CD4-positive, alpha-beta memory T cell (primary cell): Measurements from ENCODE around the gene KCND3. TPM values are rescaled to one million over a fixed set of nuclear protein-coding genes. Genes with fewer than 3 reads are reported as not detected.

Experiments used
- CTCF ChIA-PET: fragments of 350-600 bp; sonication (Branson Sonifier 250); formaldehyde crosslinking; loops from one replicate; lab custom pipeline; 2021; ENCODE audit warnings: inconsistent platforms; ENCODE audit not compliant: partially characterized antibody; lab: Charles Lee
- POLR2A ChIA-PET: fragments of 350-600 bp; sonication (Branson Sonifier 250); formaldehyde crosslinking; loops from one replicate; lab custom pipeline; 2021; ENCODE audit not compliant: partially characterized antibody; lab: Charles Lee
- DNase-seq, 5 donors: peaks; one replicate each; pipeline versions ENCODE4 v3.0.0 to v3.0.0-alpha.2; 2020 to 2022; ENCODE audit warnings: mixed read lengths in 1 of 5
- H3K27ac ChIP-seq: one replicate; pipeline ENCODE4 v1.7.0; 2013; ENCODE audit warnings: low read depth, low read length
- H3K27me3 ChIP-seq: 2 replicates; pipeline ENCODE4 v1.7.0; 2013; ENCODE audit warnings: mild to moderate bottlenecking, low read length, moderate library complexity; ENCODE audit not compliant: insufficient read depth
- H3K36me3 ChIP-seq: 2 replicates; pipeline ENCODE4 v1.7.0; 2013; ENCODE audit warnings: mild to moderate bottlenecking, low read length, moderate library complexity; ENCODE audit not compliant: insufficient read depth
- H3K4me1 ChIP-seq: 2 replicates; pipeline ENCODE4 v1.7.0; 2013; ENCODE audit warnings: mild to moderate bottlenecking, low read length, moderate library complexity; ENCODE audit not compliant: insufficient read depth
- H3K4me3 ChIP-seq, 2 donors: one replicate each; pipeline ENCODE4 v1.7.0; 2013; ENCODE audit warnings: low read length in 2 of 2, mild to moderate bottlenecking in 1 of 2
- H3K9me3 ChIP-seq, 2 donors: one replicate each; pipeline ENCODE4 v1.7.0; 2013; ENCODE audit warnings: low read length in 2 of 2, control low read depth in 1 of 2; ENCODE audit not compliant: control insufficient read depth in 1 of 2
- H3K27ac Mint-ChIP-seq, 7 donors: one replicate each; pipeline ENCODE4 v1.8.0; 2020 to 2021; ENCODE audit warnings: mixed read lengths in 7 of 7, mild to moderate bottlenecking in 6 of 7, inconsistent platforms in 3 of 7, moderate library complexity in 3 of 7
- H3K27me3 Mint-ChIP-seq, 2 donors: one replicate each; pipeline ENCODE4 v1.8.0; 2020 to 2021; ENCODE audit warnings: mixed read lengths in 2 of 2
- H3K36me3 Mint-ChIP-seq, 2 donors: one replicate each; pipeline ENCODE4 v1.8.0; 2020 to 2021; ENCODE audit warnings: mixed read lengths in 2 of 2, inconsistent platforms in 1 of 2, mild to moderate bottlenecking in 1 of 2
- H3K4me1 Mint-ChIP-seq, 4 donors: one replicate each; pipeline ENCODE4 v1.8.0; 2020 to 2021; ENCODE audit warnings: mixed read lengths in 4 of 4, mild to moderate bottlenecking in 1 of 4
- H3K4me3 Mint-ChIP-seq, 8 donors: one replicate each; pipeline ENCODE4 v1.8.0; 2020 to 2021; ENCODE audit warnings: mixed read lengths in 8 of 8, mild to moderate bottlenecking in 7 of 8, moderate library complexity in 6 of 8, inconsistent platforms in 3 of 8
- H3K9me3 Mint-ChIP-seq, 8 donors: one replicate each; pipeline ENCODE4 v1.8.0; 2020 to 2021; ENCODE audit warnings: mixed read lengths in 8 of 8, mild to moderate bottlenecking in 5 of 8, inconsistent platforms in 3 of 8, moderate library complexity in 1 of 8
- intact Hi-C: fragments of 100-400 bp; cut with micrococcal nuclease; formaldehyde crosslinking; loops from one replicate; pipeline ENCODE4 v1.15.1; 2023
- polyA plus RNA-seq, 2 donors: library from polyadenylated mRNA; unstranded; fragments of 300-500 nt; fragmentation: Illumina TruSeq; gene quantifications; one replicate each; pipeline ENCODE4 v1.2.3, GENCODE V29; 2021
- total RNA-seq, 2 experiments: library from RNA; stranded (reverse); gene quantifications; one replicate each; pipeline ENCODE4 v1.2.3, GENCODE V29; 2021

KCND3 gene
- total and polyA plus RNA-seq, 4 experiments from 2014 or later: 0.03 to 0.05 TPM; not detected in 2

DNA sequence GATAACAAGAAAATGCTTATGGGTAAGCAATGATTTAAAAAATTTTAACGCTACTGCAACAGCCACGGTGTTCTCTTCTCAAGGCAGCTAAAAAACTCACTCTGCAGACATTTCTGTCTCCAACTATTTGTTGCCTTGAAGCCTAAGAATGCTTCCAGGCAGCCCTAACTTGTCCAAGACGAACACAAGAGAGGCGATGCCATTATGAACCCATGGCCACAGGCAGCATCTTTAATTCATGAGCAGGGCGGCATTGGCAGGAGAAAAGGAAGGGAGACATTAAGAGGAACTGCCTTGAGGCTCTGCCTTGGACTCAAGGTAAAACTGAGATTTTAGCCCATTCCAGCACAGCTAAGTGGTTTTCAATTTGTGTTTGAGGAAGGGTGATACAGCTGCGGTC lies 67.5 kb downstream of the KCND3 start:
- DNase-seq: no peak
- Histone ChIP-seq H3K4me3 (no peak overlapping the region), H3K27me3 (no peaks in the 10 kb centered on the region), H3K9me3 (no peaks in the 10 kb centered on the region), H3K4me1 (no peaks in the 10 kb centered on the region), H3K36me3 (no peaks in the 10 kb centered on the region), H3K27ac (no peak overlapping the region)
- Mint-ChIP-seq H3K36me3 (no peaks in the 10 kb centered on the region), H3K27me3 (peaks cover 15 to 29% of the 10 kb centered on the region in 2 donors), H3K9me3 (no peaks in the 10 kb centered on the region), H3K4me3 (no peak overlapping the region), H3K27ac (no peak overlapping the region), H3K4me1 (no peaks in the 10 kb centered on the region)
- intact Hi-C loops: no loop called here
- POLR2A ChIA-PET: no interaction called here
- CTCF ChIA-PET: no interaction called here

DNA sequence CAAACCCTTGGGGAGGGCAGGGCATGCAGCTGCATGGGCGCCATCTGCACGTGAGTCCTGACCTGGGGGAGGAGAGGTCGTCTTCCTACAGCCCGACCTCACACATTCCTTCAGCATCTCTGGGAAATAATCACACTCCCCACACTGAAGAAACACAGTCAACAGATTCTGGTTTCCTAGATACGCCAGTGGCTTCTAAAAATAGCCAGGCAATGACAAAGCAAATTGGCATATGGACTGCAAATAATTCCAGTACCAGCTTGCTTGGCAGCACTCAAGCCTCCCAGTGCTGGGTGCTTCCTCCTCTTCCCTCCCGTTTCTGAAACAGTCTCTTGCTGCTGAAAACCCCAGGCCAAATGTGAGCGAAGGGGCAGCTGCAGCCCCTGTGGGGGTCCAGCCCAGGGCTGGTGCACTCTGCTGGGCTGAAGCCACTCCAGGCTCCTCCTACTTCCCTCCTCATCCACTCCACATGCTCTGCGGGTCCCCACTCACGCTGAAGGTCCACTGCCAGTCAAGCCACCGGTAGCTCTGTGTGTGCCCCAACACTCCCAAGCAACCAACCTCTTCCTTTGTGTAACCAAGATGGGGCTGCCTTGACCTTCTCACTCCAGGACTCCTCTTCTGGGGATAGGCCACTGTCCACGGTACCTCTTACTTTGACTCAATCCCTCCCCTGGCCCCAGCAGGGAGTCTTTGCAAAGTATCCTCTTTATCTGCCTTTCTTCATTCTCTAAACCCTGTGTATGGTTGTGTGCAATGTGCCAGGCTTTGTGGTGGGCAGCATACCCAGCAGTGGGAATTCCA lies 69.0 kb downstream of the KCND3 start:
- no peaks in the 10 kb centered on the region for H3K27me3 ChIP-seq
- Mint-ChIP-seq H3K27ac (no peak overlapping the region), H3K9me3 (no peaks in the 10 kb centered on the region), H3K36me3 (no peaks in the 10 kb centered on the region), H3K27me3 (peaks cover 15 to 28% of the 10 kb centered on the region in 2 donors), H3K4me3 (no peak overlapping the region), H3K4me1 (no peaks in the 10 kb centered on the region)
- H3K4me3 ChIP-seq: no peak overlapping the region
- intact Hi-C loops: no loop called here
- no peaks in the 10 kb centered on the region for H3K9me3 ChIP-seq
- no peak for DNase-seq
- no peaks in the 10 kb centered on the region for H3K36me3 ChIP-seq
- ChIA-PET POLR2A (no interaction called here), CTCF (no interaction called here)
- no peaks in the 10 kb centered on the region for H3K4me1 ChIP-seq
- H3K27ac ChIP-seq: no peak overlapping the region

DNA sequence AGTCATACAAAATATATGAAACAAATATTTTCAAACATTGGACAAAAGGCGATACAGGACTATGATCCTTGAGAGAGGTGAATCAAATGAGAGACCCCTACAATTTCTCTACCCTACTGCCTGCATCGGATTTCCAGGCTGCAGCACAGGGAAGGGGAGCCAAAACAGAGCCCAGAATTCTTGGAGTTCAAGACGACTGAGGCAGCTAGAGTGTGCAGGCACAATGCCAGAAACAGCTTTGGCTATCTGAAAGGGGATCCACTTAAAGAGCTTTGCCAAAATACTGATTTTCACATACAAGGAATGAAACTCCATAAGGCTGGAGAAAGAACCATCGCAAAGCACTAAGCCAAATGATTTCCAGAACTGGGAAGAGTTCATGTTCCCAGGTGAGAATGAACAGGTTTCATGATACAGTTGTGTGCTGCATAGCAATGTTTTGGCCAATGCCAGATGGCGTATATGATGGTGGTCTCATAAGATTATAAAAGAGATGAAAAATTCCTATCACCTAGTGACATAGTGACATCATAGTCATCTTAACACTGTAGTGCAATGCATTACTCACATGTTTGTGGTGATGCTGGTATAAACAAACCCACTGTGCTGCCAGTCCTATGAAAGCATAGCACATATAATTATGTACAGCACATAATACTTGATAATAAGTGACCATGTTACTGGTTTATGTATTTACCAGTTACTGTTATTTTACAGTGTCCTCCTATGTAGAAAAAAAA lies 77.5 kb downstream of the KCND3 start:
- H3K27me3 ChIP-seq: no peaks in the 10 kb centered on the region
- no peak overlapping the region for H3K4me3 ChIP-seq
- H3K9me3 ChIP-seq: no peaks in the 10 kb centered on the region
- H3K4me1 ChIP-seq: no peaks in the 10 kb centered on the region
- H3K4me1 Mint-ChIP-seq: no peaks in the 10 kb centered on the region
- peaks cover 0 to 22% (median 11%) of the 10 kb centered on the region in 8 donors for H3K9me3 Mint-ChIP-seq
- H3K27ac Mint-ChIP-seq: no peak overlapping the region
- POLR2A ChIA-PET: no interaction called here
- DNase-seq: no peak
- no peak overlapping the region for H3K4me3 Mint-ChIP-seq
- CTCF ChIA-PET: no interaction called here
- peaks cover 21 to 28% of the 10 kb centered on the region in 2 donors for H3K27me3 Mint-ChIP-seq
- no peaks in the 10 kb centered on the region for H3K36me3 ChIP-seq
- H3K27ac ChIP-seq: no peak overlapping the region
- intact Hi-C loops: no loop called here
- no peaks in the 10 kb centered on the region for H3K36me3 Mint-ChIP-seq

DNA sequence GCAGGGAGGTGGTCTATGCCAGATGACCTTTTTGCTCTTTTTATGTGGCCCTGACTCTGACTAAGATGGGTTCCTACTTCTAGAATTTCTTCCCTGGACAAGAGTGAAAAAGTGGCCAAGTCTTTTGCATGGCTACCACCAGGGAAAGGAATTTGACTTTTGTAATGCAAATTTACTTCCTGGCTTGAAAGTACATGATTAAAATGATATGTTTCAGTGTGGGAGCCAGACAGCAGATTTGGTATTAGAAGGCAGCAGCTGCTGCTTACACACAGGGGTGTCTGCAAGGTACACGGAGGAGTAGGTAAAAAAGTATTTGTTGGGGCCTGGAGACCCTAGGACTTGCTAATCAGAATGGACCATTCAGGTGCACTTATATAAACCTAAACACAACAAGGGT lies 78.4 kb downstream of the KCND3 start:
- H3K4me3 ChIP-seq: no peak overlapping the region
- intact Hi-C loops: no loop called here
- no peak for DNase-seq
- no peaks in the 10 kb centered on the region for H3K9me3 ChIP-seq
- H3K9me3 Mint-ChIP-seq: peaks cover 0 to 22% (median 11%) of the 10 kb centered on the region in 8 donors
- no peaks in the 10 kb centered on the region for H3K4me1 ChIP-seq
- no peaks in the 10 kb centered on the region for H3K4me1 Mint-ChIP-seq
- peaks cover 26 to 33% of the 10 kb centered on the region in 2 donors for H3K27me3 Mint-ChIP-seq
- H3K27ac Mint-ChIP-seq: no peak overlapping the region
- POLR2A ChIA-PET: no interaction called here
- no peaks in the 10 kb centered on the region for H3K27me3 ChIP-seq
- no peak overlapping the region for H3K27ac ChIP-seq
- no peak overlapping the region for H3K4me3 Mint-ChIP-seq
- H3K36me3 ChIP-seq: no peaks in the 10 kb centered on the region
- CTCF ChIA-PET: no interaction called here
- H3K36me3 Mint-ChIP-seq: no peaks in the 10 kb centered on the region

DNA sequence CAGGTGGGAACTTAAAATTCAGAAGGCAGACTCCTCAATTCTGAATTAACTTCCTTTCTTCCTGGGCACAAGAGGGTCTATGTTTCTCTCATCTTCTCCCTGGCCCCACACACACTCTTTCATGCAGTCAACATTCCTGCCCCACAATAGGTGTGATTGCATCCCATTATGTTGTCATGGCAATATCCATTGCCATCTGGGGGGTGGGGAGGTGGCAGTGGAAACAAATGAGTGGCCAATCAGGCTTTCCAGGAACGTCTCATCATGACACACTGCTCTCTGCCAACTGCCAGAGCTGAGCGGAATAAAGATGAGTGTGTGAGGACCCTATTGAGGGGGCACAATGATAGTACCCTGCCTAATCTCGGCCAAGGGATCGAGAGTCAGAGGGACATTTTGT lies 80.4 kb downstream of the KCND3 start:
- Histone ChIP-seq H3K4me1 (no peaks in the 10 kb centered on the region), H3K4me3 (no peak overlapping the region), H3K27ac (no peak overlapping the region), H3K36me3 (no peaks in the 10 kb centered on the region), H3K27me3 (no peaks in the 10 kb centered on the region), H3K9me3 (no peaks in the 10 kb centered on the region)
- Mint-ChIP-seq H3K4me1 (peaks cover 0 to 2% (median under 1%) of the 10 kb centered on the region in 4 donors), H3K4me3 (no peak overlapping the region), H3K27ac (no peak overlapping the region), H3K27me3 (peaks cover 25 to 35% of the 10 kb centered on the region in 2 donors), H3K9me3 (peaks cover 0 to 11% (median 5%) of the 10 kb centered on the region in 8 donors), H3K36me3 (no peaks in the 10 kb centered on the region)
- CTCF ChIA-PET: no interaction called here
- intact Hi-C loops: no loop called here
- no peak for DNase-seq
- POLR2A ChIA-PET: no interaction called here

DNA sequence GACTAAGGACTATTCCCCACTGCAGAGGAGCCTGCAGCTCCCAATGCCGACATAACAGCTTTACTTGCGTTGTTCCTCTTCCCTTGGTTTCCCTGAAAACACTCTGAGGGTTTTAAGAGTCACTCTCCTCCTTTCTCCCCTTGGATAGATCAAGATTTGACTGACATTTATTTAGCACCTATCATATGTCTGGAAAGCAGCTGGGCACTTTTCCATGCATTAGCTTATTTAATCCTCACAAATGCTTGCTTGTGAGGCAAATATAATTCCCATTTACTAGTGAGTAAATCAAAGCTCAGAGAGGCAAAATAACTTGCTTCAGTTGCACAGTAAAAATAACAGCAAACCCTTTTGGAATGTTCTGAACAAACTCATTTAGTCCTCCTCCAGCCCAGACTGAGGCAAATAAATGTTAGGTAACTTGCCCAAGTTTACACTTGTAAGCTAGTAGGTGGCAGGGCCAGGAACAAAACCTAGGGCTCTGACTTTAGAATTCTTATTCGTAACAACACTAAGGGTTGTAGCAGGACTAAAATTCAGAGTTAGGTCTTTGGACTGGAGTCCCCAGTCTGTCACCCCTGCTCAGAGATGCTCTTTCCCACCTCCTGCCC lies 81.4 kb downstream of the KCND3 start:
- Histone ChIP-seq H3K27ac (no peak overlapping the region), H3K4me1 (no peaks in the 10 kb centered on the region), H3K9me3 (no peaks in the 10 kb centered on the region), H3K4me3 (no peak overlapping the region), H3K27me3 (no peaks in the 10 kb centered on the region), H3K36me3 (no peaks in the 10 kb centered on the region)
- H3K9me3 Mint-ChIP-seq: peaks cover 0 to 2% (median 0%) of the 10 kb centered on the region in 8 donors
- DNase-seq: no peak
- H3K4me3 Mint-ChIP-seq: no peak overlapping the region
- H3K27ac Mint-ChIP-seq: no peak overlapping the region
- intact Hi-C loops: no loop called here
- H3K27me3 Mint-ChIP-seq: peaks cover 25 to 37% of the 10 kb centered on the region in 2 donors
- POLR2A ChIA-PET: no interaction called here
- no peaks in the 10 kb centered on the region for H3K36me3 Mint-ChIP-seq
- H3K4me1 Mint-ChIP-seq: peaks cover 0 to 2% (median under 1%) of the 10 kb centered on the region in 4 donors
- CTCF ChIA-PET: no interaction called here

DNA sequence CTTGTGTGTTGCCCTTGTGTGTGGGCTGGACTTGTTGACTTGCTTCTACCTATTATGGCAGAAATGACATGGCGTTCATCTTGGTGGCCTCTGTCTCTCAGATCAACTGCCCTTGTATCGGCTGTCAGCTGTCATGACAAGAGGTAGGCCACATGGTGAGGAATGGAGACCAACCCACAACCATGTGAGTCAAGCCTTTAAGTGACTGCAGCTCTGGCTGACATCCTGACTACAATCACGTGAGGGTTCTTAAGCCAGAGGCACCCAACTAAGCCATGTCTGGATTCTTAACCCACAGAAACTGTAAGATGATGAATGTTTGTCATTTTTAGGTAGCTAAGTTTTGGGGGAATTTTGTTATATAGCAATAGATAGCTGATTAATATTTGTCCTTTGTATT lies 82.1 kb downstream of the KCND3 start:
- Histone ChIP-seq H3K27ac (no peak overlapping the region), H3K27me3 (no peaks in the 10 kb centered on the region), H3K36me3 (no peaks in the 10 kb centered on the region), H3K4me1 (no peaks in the 10 kb centered on the region), H3K4me3 (no peak overlapping the region), H3K9me3 (no peaks in the 10 kb centered on the region)
- H3K27ac Mint-ChIP-seq: no peak overlapping the region
- H3K4me1 Mint-ChIP-seq: peaks cover 0 to 2% (median under 1%) of the 10 kb centered on the region in 4 donors
- ChIA-PET POLR2A (no interaction called here), CTCF (no interaction called here)
- intact Hi-C loops: no loop called here
- no peaks in the 10 kb centered on the region for H3K36me3 Mint-ChIP-seq
- no peaks in the 10 kb centered on the region for H3K9me3 Mint-ChIP-seq
- H3K4me3 Mint-ChIP-seq: no peak overlapping the region
- no peak for DNase-seq
- H3K27me3 Mint-ChIP-seq: peaks cover 25 to 40% of the 10 kb centered on the region in 2 donors
